K562 (cell line): ENCODE measurements around the gene OGN. TPM values are rescaled to one million over a fixed set of nuclear protein-coding genes. Genes with fewer than 3 reads are reported as not detected.

Experiments
- ATAC-seq: fragments of 200-7000 bp; cut with Tn5 transposase; 3 replicates; pipeline ENCODE4 v1.9.1; 2020; ENCODE audit warnings: moderate library complexity
- BruUV-seq: library from RNA; stranded (reverse); fragments of 400-500 nt; replicated peaks from 2 replicates; lab custom pipeline; 2021; lab: Mats Ljungman, UMichigan
- CTCF ChIA-PET: fragments of 300-600 bp; formaldehyde crosslinking; extraction: SDS; loops from one replicate; lab custom pipeline; 2021; ENCODE audit warnings: low intra/inter-chr PET ratio; lab: Yijun Ruan, JAX
- POLR2A ChIA-PET: fragments of 300-600, 350-650 bp; sonication (Branson Sonifier 250); formaldehyde crosslinking; extraction: SDS; loops from one replicate; lab custom pipeline; 2021; ENCODE audit warnings: antibody characterized with exemption, inconsistent platforms; lab: Yijun Ruan, JAX
- DNase-seq, 4 experiments: peaks; one replicate each; pipeline versions ENCODE4 v3.0.0 to v3.0.0-alpha.2; 2011 to 2018; ENCODE audit warnings: low spot score in 3 of 4, mixed read lengths in 3 of 4; ENCODE audit errors: extremely low read depth in 1 of 4
- FAIRE-seq: peaks from 2 replicates; lab custom pipeline; 2011; peaks lifted over from hg19 to GRCh38; lab: Jason Lieb, UNC
- H2AFZ ChIP-seq: 2 replicates; pipeline ENCODE4 v1.6.0; 2011; ENCODE audit warnings: low read depth, low read length, control low read depth, inconsistent platforms
- H3K27ac ChIP-seq: fragments of 200-600 bp; 3 replicates; pipeline ENCODE4 v1.8.0; 2011; ENCODE audit warnings: low read depth, mild to moderate bottlenecking, control low read depth, inconsistent platforms, low read length, moderate library complexity, mixed read lengths; ENCODE audit errors: extremely low read depth
- H3K27me3 ChIP-seq, 2 experiments: fragments of 300-600 bp in 1 of 2; 2 replicates in 1 of 2; 3 replicates in 1 of 2; pipeline versions ENCODE4 v1.6.0 to v1.8.0; 2011; ENCODE audit warnings: inconsistent platforms in 2 of 2, low read length in 2 of 2, mild to moderate bottlenecking in 1 of 2, mixed read lengths in 1 of 2, moderate library complexity in 1 of 2; ENCODE audit not compliant: control insufficient read depth in 2 of 2, insufficient read depth in 2 of 2
- H3K36me3 ChIP-seq: fragments of 300-600 bp; 3 replicates; pipeline ENCODE4 v1.8.0; 2011; ENCODE audit warnings: mild to moderate bottlenecking, low read length, inconsistent platforms; ENCODE audit not compliant: control insufficient read depth, insufficient read depth
- H3K4me1 ChIP-seq, 2 experiments: fragments of 200-600 bp in 1 of 2; replicated peaks in 1 of 2; 2 replicates in 1 of 2; 3 replicates in 1 of 2; pipeline versions ENCODE4 v1.5.1 to v1.8.0; 2011; ENCODE audit warnings: inconsistent platforms in 2 of 2, low read length in 2 of 2, mild to moderate bottlenecking in 1 of 2, mixed read lengths in 1 of 2, moderate library complexity in 1 of 2; ENCODE audit not compliant: control insufficient read depth in 2 of 2, insufficient read depth in 2 of 2
- H3K4me2 ChIP-seq: 2 replicates; pipeline ENCODE4 v1.6.1; 2011; ENCODE audit warnings: low read length, control low read depth, inconsistent platforms, mixed read lengths; ENCODE audit not compliant: insufficient read depth
- H3K4me3 ChIP-seq: fragments of 200-600 bp; sonication (generic), shearing (Covaris generic); 2 replicates; pipeline ENCODE4 v1.5.1; 2016; ENCODE audit warnings: control low read depth, inconsistent platforms
- H3K79me2 ChIP-seq: fragments of 200-600 bp; 3 replicates; pipeline ENCODE4 v1.8.0; 2011; ENCODE audit warnings: low read length, inconsistent platforms; ENCODE audit not compliant: control insufficient read depth, insufficient read depth
- H3K9ac ChIP-seq, 2 experiments: 2 replicates each; pipeline versions ENCODE4 v1.6.0 to v1.6.1; 2011; ENCODE audit warnings: low read depth in 2 of 2, low read length in 2 of 2, control low read depth in 1 of 2, inconsistent platforms in 1 of 2, mild to moderate bottlenecking in 1 of 2, mixed read lengths in 1 of 2; ENCODE audit not compliant: insufficient read depth in 1 of 2
- H3K9me1 ChIP-seq: one replicate; pipeline ENCODE4 v1.6.0; 2011; ENCODE audit warnings: inconsistent platforms, mild to moderate bottlenecking, low read length, moderate library complexity; ENCODE audit not compliant: control insufficient read depth, insufficient read depth
- H3K9me3 ChIP-seq: replicated peaks from 2 replicates; pipeline ENCODE4 v1.5.1; 2011; ENCODE audit warnings: low read depth, low read length, inconsistent platforms; ENCODE audit not compliant: control insufficient read depth, insufficient read depth
- H4K20me1 ChIP-seq: replicated peaks from 2 replicates; pipeline ENCODE4 v1.6.1; 2011; ENCODE audit warnings: low read length, inconsistent platforms, mixed read lengths; ENCODE audit not compliant: control insufficient read depth, insufficient read depth
- CEBPB ChIP-seq: fragments of 450-650 bp; IDR thresholded peaks from 2 replicates; pipeline ENCODE4 v1.6.1; 2016; ENCODE audit warnings: missing genetic modification characterization, missing compliant biosample characterization
- PCBP2 ChIP-seq: fragments of 200-400 bp; formaldehyde crosslinking; IDR thresholded peaks from 2 replicates; pipeline ENCODE4 v1.6.1; 2018; ENCODE audit warnings: low read length, low read depth, mild to moderate bottlenecking, moderate library complexity; ENCODE audit not compliant: poor library complexity, severe bottlenecking
- POLR2AphosphoS5 ChIP-seq: IDR thresholded peaks from 2 replicates; pipeline ENCODE4 v1.6.1; 2011; ENCODE audit warnings: mild to moderate bottlenecking, low read depth, low read length, moderate library complexity; ENCODE audit not compliant: control insufficient read depth, insufficient read depth
- PTBP1 ChIP-seq: fragments of 200-400 bp; formaldehyde crosslinking; IDR thresholded peaks from 2 replicates; pipeline ENCODE4 v1.6.1; 2017; ENCODE audit warnings: low read depth, low read length
- RAD21 ChIP-seq, 2 experiments: fragments of 250-450 bp in 1 of 2; fragments of 450-650 bp in 1 of 2; sonication (Bioruptor Pico) in 1 of 2; formaldehyde crosslinking in 1 of 2; IDR thresholded peaks in 1 of 2; conservative IDR thresholded peaks in 1 of 2; 2 replicates each; pipeline versions ENCODE4 v1.4.0 to v1.8.0; 2020 to 2022; ENCODE audit warnings: mild to moderate bottlenecking in 2 of 2, moderate library complexity in 1 of 2
- SPI1 ChIP-seq: IDR thresholded peaks from 2 replicates; pipeline ENCODE4 v1.6.1; 2011; ENCODE audit warnings: low read depth, low read length, control low read depth, borderline replicate concordance
- TRIM25 ChIP-seq: fragments of 450-650 bp; IDR thresholded peaks from 2 replicates; pipeline ENCODE4 v1.7.0; 2016; ENCODE audit warnings: borderline replicate concordance
- ZEB2 ChIP-seq: fragments of 450-650 bp; IDR thresholded peaks from 2 replicates; pipeline ENCODE4 v1.6.1; 2016
- ZNF316 ChIP-seq: fragments of 450-650 bp; IDR thresholded peaks from 2 replicates; pipeline ENCODE4 v1.6.1; 2016
- WGBS: fragments of 100-300 bp; shearing (Covaris generic); methylation state at CpG from one replicate; pipeline ENCODE4 v1.1.6; 2016; ENCODE audit warnings: low coverage, mixed read lengths; ENCODE audit not compliant: insufficient coverage; ENCODE audit errors: missing lambda C conversion rate; 5-methylcytosine and 5-hydroxymethylcytosine counted together
- in situ Hi-C: fragments of 300-500 bp; cut with MboI; formaldehyde crosslinking; loops from 4 replicates; pipeline ENCODE4 v1.15.0; 2018; ENCODE audit warnings: inconsistent platforms, mixed read lengths
- intact Hi-C: fragments of 100-400 bp; cut with micrococcal nuclease; formaldehyde crosslinking; loops from 2 replicates; pipeline ENCODE4 v1.14.2; 2022
- polyA plus RNA-seq, 8 experiments: library from polyadenylated mRNA; depleted of rRNA in 4 of 8; stranded (reverse) in 5 of 8; unstranded in 3 of 8; fragments of >200 nt; fragmentation: Nextera tagmentation in 2 of 8; fragmentation: Illumina TruSeq in 1 of 8; extraction: Ambion mirVana in 2 of 8; extraction: Trizol in 1 of 8; gene quantifications; 2 replicates each; pipeline versions ENCODE4 v1.2.1 to v1.2.3, GENCODE V29; 2011 to 2014; ENCODE audit warnings: inconsistent platforms in 1 of 8, missing spikeins in 1 of 8
- total RNA-seq, 7 experiments: library from RNA; depleted of rRNA in 6 of 7; stranded (reverse); fragments of >200 nt in 6 of 7; fragmentation: Illumina TruSeq in 2 of 7; extraction: Trizol in 2 of 7; gene quantifications; 2 replicates each; pipeline versions ENCODE4 v1.2.1 to v1.2.3, GENCODE V29; 2011 to 2021; ENCODE audit warnings: low replicate concordance in 1 of 7

OGN gene
- total and polyA plus RNA-seq, 9 of the 15 experiments (the other 6 are each of a cell fraction or from before 2014, with no cell fraction given) = 0.07 to 0.17 TPM; not detected in 7

GRCh38 chr9:92384375-92384774 is 20.0 kb downstream of the OGN start:
- DNase-seq (no peak), FAIRE-seq (no peak), ATAC-seq (no peak)
- Histone ChIP-seq H3K27ac (no peak overlapping the region), H3K9me3 (no peaks in the 10 kb centered on the region), H3K4me1 (no peaks in the 10 kb centered on the region), H3K9me1 (no peaks in the 10 kb centered on the region), H3K4me3 (no peak overlapping the region), H4K20me1 (no peaks in the 10 kb centered on the region), H3K9ac (no peak overlapping the region), H3K36me3 (no peaks in the 10 kb centered on the region), H3K4me2 (no peak overlapping the region), H3K79me2 (no peaks in the 10 kb centered on the region), H3K27me3 (no peaks in the 10 kb centered on the region), H2AFZ (no peak overlapping the region)
- WGBS = 90% methylated on average over 1 of the region's 1 CpG
- ChIA-PET POLR2A (interaction anchor here (1.1 kb wide), 1 partner anchor 20 kb away, joined by 3 read pairs; the partner anchor contains the start of gene OGN), CTCF (no interaction called here)
- intact Hi-C loops (no loop called here), in situ Hi-C loops (no loop called here)
- TF ChIP-seq ZNF316 (peak; percentile 37; the same call in 1 of the 2 replicates), PCBP2 (no peak)
- no TSS peak for BruUV-seq

- BruUV-seq = no TSS peak
Observed at GRCh38 chr9:92381775-92382174, 22.6 kb downstream of the OGN start.

More at GRCh38 chr9:92381775-92382174, 22.6 kb downstream of the OGN start:
- Histone ChIP-seq H3K4me3 (no peak overlapping the region), H3K9me1 (no peaks in the 10 kb centered on the region), H3K4me2 (no peak overlapping the region), H2AFZ (no peak overlapping the region), H3K9me3 (no peaks in the 10 kb centered on the region), H3K4me1 (no peaks in the 10 kb centered on the region; a peak in 2 of 5 replicates), H3K79me2 (no peaks in the 10 kb centered on the region), H3K27me3 (no peaks in the 10 kb centered on the region), H3K36me3 (no peaks in the 10 kb centered on the region), H4K20me1 (no peaks in the 10 kb centered on the region), H3K9ac (no peak overlapping the region), H3K27ac (no peak overlapping the region)
- intact Hi-C loops = no loop called here
- no peak for TF ChIP-seq POLR2AphosphoS5
- no peak for TF ChIP-seq PTBP1
- no peak for TF ChIP-seq RAD21 (CRISPR knock-in tag; conservative IDR thresholded peaks at IDR 0.05 in 1 of 2, IDR thresholded peaks at IDR 0.05 in 1 of 2)
- no peak for TF ChIP-seq ZEB2
- TF ChIP-seq SPI1 = no peak
- no peak for TF ChIP-seq TRIM25
- no peak for TF ChIP-seq CEBPB (tag)
- in situ Hi-C loops = no loop called here
- ATAC-seq (no peak), FAIRE-seq (no peak), DNase-seq (no peak)
- POLR2A ChIA-PET = no interaction called here
- CTCF ChIA-PET = no interaction called here
- WGBS = 84% methylated on average over 2 of the region's 2 CpGs
